NCI-H748 treated with DMSO at 0.1 percent for 48 hours (cell line): Measurements from ENCODE around the gene NCCRP1.

Source experiments
- DNase-seq: peaks from one replicate; lab custom pipeline; 2025; lab: John Stamatoyannopoulos, UW

NCCRP1 gene, protein sequence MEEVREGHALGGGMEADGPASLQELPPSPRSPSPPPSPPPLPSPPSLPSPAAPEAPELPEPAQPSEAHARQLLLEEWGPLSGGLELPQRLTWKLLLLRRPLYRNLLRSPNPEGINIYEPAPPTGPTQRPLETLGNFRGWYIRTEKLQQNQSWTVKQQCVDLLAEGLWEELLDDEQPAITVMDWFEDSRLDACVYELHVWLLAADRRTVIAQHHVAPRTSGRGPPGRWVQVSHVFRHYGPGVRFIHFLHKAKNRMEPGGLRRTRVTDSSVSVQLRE

DNA sequence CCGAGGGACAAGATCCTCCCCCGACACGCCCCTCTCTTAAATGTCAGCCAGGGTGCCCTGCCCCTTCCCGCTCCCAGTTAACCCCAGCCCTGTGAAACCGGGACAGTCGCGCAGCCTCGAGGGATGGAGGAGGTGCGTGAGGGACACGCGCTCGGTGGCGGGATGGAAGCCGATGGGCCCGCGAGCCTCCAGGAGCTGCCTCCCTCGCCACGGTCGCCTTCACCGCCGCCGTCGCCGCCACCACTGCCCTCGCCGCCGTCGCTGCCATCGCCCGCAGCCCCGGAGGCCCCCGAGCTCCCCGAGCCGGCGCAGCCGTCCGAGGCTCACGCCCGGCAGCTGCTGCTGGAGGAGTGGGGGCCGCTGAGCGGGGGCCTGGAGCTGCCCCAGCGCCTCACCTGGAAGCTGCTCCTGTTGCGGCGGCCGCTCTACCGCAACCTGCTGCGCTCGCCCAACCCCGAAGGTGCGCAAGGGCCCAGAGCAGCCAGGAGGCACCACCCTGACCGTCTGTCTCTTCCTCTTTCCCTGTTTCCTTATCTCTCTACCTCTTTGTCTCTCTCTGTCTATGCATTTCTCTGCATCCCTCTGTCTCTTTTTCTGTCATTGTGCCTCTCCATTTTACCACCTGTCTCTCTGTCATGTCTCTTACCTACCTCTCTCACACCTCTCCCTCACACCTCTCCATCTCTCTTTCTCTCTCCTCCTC lies at the start of gene NCCRP1:
NCCRP1 (plus strand) TSS at position 105 of the 703 bp plus-strand sequence; CDS start at position 124, 19 bp downstream.
- no peak for DNase-seq

DNA sequence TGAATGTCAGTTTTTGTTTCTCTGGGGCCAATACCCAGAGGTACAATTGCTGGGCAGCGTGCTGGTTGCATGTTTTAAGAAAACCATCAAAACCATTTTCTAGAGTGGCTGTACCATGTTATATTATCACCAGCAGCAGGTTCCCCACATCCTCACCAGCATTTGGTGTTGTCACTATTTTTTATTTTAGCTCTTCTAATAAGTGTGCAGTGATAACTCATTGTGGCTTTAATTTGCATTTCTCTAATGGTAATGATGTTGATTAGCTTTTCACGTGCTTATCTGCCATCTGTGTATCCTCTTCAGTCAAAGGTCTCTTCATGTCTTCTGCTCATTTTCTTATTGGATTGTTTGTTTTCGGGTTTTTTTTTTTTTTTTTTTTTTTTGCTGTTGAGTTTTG lies 49.3 kb upstream of the NCCRP1 start:
- no peak for DNase-seq

DNA sequence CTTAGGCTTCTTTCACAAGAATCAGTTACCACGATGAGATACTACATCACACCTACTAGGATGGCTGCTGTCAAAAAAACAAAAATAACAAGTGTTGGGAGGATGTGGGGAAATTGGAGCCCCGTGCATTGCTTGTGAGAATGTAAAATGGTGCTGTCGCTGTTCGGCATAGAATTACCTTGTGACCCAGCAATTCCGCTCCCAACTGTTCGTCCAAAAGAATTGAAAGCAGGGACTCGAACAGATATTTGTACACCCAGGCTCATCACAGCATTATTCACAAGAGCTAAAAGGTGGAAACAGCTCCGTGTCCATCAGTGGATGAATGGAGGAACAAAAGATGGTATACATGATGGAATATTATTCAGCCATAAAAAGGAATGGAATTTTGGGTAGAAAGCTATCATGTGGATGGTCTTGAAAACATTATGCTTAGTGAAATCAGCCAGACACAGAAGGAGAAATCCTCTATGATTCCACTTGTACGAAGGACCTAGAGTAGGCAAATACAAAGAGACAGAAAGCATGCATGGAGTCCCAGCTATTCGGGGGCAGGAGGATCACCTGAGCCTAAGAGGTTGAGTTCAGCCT lies 47.7 kb upstream of the NCCRP1 start:
- no peak for DNase-seq

DNA sequence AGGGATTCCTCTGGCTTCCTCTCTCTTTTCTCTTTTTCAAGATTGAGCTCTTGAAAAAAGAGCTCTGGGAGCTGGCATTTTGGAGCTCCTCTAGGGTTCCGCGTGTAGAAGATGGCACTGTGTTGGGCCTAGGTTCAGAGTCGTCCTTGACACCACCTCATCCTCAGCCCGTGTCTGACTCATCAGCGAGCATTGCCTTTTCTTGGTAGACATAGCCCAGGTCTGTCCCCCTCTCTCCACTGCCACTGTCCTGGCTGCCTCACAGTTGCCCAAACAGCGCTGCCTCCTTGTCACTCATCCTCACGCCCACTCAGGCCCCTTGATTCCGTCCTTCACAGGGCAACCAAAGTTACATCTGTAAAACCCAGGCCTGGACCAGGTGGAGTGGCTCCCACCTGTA lies 46.5 kb upstream of the NCCRP1 start:
- DNase-seq = no peak

DNA sequence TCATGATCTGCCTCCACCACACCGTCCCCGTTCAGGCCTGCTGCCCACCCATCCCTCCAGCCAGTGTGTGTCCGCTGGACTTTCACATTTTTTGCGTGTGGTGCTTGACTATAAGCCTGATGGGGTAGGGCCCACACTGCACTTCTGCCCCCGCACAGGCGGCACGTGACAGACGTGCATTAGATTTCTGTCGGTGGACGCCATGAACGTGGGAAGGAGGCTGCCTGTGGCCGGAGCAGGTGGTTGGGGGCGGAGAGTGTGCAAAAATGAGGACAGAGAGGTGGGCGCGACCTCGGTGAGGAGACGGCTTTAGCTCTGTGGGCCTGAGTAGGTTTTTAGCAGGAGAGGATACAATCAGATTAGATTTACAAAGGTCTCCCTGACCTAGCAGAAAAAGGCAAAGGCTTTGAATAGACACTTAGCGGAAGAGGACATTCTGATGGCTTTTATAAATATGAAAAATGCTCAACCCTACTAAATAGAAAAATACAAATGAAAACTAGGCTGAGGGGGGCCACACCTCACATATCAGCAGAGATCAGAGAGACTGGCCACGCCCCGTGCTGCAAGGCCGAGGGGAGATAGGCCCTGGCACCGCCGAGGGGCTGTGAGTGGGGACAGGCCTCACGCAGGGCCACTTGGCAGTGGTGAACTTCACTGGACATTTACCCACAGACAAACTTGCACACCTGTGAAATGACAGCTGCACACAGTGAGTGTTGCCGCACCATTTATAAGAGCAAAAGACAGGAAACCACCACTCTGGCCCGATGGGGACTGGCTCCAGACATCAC lies 45.8 kb upstream of the NCCRP1 start:
- no peak for DNase-seq

DNA sequence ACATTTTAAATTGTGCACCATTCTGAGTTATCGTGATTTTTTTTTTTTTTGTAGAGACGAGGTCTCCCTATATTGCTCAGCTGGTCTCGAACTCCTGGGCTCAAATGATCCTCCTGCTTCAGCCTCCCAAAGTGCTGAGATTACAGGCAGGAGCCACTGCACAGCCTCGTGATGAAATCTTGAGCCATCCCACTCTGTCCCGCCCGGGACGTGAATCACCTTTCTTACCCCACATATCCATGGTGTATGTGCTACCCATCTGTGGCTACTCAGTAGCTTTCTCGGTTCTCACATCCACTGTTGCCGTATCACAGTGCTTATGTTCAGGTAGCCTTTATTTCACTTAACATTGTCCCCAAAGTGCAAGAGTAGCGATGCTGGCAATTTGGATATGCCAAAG lies 44.7 kb upstream of the NCCRP1 start:
- DNase-seq = no peak

DNA sequence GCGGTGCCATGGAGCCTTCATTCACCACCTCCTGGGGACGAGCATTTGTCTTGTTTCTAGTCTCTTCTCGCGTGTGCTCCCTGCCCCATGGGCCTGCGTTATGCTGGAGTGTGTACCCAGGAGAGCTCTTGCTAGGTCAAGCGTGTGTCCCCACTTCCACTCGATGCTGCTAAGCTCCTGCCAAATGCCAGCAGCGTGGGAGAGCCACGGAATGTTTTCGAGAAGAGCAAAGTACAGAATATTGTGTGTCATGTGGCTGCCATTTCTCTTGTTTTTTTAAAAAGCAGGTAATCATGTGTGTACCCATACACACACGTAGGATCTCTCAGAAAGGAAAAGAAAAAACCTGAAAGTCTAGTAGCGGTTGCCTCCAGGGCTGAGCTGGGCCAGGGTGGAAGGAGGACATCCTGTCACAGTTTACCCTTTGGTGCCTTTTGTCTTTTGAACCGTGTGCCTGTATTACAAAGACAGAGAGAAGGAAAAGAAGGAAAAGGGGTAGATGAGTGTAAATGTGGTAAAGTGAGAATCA lies 42.6 kb upstream of the NCCRP1 start:
- DNase-seq = no peak

DNA sequence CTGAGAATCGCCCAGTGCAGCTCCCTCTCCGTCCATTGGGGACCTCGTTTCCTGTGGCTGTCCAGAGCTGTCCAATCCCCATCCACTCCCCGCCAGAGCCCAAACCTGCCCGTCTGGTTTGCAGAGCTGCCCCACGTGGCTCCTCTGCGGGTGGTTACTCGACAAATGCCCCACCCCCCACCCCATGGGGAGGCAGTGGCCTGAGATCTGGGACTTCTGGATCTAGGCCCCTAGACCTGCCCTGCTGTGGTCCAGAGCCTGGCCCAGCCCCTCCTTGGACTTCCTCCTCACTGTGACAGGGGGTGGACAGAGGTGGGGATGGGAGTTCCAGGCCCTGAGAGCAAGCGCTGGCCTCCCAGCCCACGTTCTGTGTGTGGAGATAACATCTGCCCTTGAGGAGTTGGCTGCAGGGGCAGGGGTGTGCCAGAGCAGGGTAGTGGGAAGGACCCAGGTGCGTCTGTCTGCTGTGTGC lies 42.1 kb upstream of the NCCRP1 start:
- no peak for DNase-seq

DNA sequence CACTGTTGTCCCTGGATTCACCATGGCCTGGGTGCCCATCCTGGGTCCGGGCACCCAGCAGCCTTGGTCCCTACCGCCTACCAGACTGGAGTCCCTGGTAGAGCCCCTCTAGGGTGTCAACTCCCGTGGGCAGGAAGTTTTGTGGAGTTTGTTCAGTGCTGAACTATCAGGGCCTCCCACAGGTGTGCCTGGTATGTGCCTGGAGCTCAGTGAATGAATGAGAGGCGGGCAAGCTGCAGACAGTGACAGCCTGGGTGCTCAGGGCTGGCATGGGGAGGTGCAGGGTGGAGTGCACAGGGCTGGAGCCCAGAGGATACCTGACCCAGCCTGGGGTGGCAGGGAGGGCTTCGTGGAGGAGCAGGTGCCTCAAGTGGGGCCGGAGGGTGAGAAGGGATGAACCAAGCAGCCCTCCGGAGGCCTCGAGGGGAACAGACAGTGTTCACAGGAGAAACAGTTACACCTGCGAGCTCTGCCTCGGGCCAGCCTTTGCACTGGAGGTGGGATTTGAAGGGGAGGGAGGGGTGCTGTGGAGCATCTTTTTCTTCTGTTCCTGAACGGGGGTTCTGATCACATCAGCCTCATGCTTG lies 41.6 kb upstream of the NCCRP1 start:
- no peak for DNase-seq

DNA sequence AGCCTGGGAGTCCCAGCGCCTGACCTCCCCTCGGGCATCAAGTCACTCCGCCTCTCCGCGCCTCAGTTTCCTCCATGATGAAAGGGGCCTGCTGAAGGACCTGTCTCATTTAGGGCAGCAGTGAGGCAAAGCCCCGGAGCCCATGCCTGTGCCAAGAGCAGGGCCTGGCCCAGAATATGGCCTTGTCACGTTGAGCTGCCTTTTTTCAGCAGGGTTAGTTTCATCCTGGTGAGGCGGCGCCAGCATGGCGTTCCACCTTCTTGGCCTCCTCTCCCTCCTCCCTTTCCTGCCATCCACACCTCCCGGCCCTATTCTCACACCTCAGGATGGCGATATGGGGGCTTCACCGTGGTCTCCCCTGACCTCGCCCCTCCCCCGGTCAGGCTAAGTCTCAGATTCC lies 41.0 kb upstream of the NCCRP1 start:
- no peak for DNase-seq

DNA sequence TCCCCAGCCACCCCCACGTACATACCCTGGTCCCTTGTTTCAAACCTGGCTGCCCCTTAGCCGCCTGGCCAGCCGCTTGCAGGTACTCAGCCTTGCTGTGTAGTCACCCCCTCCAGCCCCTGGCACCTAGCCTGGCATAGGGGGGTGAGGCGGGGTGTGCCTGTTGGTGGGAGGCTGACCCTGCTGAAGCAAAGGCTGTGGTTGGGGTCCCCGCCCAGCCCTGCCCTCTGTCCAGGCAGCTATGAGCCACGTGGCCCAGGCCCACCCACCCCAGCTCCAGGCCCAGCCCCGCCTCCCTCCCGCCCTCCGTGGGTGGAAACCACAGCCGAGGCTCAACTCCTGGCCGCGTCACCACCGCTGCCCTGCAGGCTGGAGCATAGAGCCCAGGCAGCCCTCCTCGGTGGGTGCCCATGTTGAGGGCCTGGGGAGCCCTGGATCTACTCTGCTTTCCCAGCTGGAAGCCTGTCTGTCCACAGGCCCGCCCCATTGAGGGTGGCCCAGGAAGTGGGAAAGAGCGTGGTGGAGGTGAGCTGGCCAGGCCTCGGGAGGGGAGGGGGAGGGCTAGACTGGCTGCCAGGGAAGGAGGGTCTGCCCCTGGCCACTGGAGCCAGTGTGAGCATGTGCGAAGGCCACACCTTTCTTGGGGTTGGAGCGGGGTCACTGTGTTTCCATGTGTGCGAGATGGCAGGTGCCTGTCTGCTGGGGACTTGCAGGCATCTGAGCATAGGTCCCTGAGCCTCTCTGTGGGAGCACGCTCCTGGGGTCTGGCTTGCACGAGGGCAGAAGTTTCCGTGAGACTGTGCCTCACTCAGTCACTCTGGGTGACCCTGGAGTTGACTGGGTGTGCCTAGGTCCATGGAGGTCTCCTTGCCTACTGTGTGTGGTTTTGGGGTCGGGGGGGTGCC lies 40.2 kb upstream of the NCCRP1 start:
- no peak for DNase-seq

DNA sequence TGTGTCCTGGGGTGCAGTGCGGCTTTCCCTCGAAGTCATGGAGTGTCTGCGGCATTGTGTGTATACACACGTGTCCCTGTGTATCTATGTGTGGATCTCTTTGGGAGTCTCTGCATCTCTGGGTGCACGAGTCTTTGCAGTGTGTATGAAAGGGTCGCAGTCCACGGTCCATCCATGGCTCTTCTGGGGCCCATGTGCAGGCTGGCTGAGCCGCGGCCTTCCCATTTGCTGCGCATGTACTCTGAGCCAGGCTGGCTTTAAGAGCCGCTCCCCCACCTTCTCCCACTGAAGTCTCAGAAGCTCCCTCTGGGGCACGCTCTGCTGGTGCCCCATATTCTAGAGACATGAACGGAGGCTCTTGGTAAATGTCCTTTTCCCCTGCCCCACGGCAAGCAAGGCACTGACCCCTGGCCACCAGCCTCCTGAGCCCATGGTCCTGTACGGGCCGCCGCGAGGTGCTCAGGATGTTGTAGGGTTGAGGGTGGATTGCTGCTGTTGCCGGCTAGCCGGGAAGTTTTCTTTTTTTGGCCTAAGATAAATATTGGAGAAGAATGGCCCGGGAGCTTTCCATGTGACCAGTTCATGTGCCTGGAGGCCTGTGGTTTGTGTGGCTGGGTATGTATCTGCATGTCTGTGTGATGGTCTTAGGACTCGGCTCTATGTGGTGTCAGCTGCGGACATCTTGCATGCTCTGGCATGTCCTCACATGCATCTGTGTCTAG lies 39.3 kb upstream of the NCCRP1 start:
- no peak for DNase-seq

DNA sequence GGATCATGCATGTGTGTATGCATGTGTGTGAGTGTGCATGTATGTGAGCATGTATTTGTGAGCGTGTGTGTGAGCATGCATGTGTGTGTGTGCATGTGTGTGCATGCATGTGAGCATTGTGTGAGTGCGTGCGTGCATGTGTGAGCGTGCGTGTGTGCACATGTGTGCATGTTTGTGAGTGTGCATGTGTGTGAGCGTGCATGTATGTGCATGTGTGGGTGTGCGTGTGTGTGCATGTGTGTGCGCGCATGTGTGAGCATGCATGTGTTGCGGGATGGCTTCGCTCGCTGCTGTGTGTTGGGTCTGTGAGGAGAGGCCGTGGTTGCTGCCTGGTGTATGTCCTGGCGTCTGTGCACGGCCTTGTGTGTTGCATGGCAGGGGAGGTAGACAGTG lies 38.8 kb upstream of the NCCRP1 start:
- no peak for DNase-seq

DNA sequence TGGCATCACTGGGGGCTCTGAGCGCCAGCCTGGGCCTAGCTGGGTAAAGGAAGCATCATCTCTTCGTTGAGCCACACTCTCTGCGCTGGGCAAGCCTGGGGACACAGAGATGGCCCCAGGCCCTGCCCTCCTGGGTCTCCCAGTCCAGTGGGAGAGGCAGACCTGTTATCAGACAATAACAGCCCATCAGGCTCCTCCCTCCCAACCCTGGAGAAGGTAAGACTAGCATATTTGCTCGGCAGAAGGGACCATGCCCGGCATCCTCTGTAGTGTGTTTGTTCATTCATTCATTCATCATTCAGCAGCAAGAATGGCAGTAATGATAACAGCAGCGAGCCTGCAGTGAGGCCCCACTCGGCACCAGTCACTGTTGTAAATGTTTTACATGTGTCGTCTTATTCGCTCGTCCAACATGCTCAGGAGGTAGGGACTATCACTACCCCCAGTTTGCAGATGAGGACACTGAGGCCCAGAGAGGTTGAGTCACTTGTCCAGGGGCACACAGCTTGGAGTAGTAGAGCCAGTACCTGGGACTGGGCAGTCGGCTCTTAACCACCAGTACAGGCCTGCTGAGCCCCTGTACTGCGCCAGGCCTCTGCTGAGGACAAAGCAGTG lies 38.0 kb upstream of the NCCRP1 start:
- DNase-seq = no peak

DNA sequence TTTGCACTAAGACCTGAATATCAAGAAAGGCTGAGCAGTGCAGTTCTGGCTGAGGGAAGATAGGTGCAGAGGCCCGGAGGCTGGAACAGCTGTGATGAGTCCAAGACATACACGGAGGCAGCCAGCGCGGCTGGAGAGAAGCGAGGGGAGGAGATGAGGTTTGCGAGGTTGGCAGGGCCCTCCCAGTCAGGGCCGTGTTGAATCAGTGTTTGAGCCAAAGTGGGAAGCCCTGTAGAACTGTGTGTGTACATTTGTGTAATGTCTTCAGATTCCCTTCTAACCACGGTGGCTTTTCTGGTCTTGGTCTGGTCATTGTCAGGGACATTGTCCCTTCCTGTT lies 36.3 kb upstream of the NCCRP1 start:
- DNase-seq = no peak

DNA sequence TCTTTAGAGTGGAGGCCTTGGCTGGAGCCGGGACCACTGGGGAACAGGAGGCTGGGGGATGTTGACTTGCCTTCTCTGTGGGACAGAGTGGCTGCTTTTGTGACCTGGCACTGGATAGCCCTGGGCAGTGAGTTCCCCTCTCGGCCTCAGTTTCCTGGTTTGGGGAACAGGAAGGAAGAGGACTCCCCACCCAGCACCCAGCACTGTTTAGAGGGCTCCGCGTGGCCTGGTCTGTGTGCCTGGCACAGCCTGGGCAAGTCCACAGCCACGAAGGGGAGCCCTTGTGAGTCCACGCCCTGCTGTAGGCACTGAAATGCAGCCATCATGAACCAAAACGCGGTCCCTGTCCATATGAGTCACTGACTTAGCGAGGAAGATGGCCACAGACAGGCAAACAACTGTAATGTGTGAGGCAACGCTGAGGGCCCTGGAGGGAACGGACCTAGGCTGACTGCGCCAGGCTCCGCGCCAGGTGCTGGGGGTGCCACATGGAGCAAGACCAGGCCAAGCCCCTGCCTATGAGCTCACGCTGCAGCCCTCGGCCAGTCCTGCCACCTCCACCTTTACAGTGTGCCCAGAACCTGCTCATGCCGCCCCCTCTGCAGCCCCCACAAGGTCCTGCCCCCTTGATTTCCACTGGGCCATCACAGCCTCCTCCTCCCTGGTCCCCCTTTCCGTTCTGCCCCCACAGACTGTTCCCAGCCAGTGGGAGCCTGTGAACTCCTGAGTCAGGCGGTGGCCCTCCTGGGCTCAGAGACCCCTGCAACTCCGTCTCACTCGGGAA lies 35.7 kb upstream of the NCCRP1 start:
- DNase-seq = no peak

DNA sequence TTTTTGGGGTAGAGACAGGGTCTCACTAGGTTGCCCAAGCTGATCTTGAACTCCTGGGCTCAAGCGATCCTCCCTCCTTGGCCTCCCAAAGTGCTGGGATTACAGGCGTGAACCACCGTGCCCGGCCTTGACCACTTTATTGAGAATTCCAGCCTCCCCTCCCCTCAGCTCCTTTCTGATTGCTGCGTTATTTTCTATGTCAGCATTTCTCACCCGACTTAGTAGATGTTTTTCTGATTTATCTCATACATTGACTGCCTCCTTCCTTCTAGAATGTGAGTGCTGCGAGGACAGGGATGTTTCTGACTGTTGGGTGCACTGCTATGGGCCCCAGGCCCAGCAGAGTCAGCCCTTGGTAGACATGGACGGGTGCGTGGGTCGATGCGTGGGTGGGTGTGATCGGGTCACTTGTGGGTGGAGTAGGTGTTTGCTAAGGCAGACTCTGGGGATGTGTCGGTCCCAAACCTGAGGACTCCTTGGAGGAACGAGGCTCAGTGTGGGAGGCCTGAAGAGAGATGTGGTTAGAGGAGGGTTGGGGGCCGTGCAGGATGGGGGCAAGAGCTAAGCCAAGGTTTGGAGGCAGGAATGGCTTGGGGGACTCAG lies 34.2 kb upstream of the NCCRP1 start:
- DNase-seq = no peak

DNA sequence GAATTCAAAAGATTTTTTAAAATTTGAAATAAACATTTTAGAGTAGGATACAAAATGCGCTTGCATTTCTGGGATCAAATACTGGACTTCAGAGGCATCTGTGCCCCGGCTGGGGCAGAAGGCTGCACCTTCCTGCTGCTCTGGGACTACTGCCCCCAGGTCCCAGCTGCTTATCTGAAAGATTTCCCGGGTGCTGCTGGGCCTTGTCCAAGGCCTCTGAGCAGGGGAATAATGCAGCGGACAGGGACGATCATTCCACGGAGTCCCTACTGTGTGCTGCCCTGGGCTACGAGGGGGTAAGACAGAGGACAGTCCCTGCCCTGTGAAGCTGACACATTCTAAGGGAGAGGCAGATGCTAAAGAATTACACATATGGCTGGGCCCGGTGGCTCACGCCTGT lies 33.1 kb upstream of the NCCRP1 start:
- no peak for DNase-seq

DNA sequence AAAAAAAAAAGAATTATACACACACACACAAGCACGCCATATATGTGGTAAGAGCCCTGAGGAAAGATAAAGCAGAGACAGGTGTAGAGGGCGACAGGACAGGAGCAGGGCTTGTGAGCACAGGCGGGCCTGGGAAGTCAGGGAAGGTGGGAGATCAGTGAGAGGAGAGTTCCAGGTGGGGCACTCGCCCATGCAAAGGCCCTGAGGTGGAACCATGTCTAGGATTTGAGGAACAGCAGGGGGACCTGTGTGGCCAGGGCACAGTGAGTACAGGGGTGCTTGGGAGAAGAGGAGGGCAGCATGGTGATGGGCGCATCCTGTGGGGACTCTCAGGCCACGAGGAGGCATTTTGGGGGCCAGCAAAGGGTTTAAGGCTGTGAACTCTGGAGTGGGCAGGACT lies 32.5 kb upstream of the NCCRP1 start:
- no peak for DNase-seq
